Activated CD4-positive, alpha-beta T cell treated with anti-CD3 and anti-CD28 coated beads for 48 hours (primary cell): ENCODE results near the gene C16orf95.
A peak's percentile ranks its signal among the peaks of the same experiment; 100 is the strongest.

ENCODE experiments used
- DNase-seq: peaks from one replicate; pipeline ENCODE4 v3.0.0-alpha.2; 2020

The C16orf95 gene

GRCh38 chr16:87330646-87331045, 13.5 kb upstream of the C16orf95 start:
- no peak for DNase-seq

GRCh38 chr16:87330257-87330624, 13.0 kb upstream of the C16orf95 start:
- DNase-seq: no peak

DNA sequence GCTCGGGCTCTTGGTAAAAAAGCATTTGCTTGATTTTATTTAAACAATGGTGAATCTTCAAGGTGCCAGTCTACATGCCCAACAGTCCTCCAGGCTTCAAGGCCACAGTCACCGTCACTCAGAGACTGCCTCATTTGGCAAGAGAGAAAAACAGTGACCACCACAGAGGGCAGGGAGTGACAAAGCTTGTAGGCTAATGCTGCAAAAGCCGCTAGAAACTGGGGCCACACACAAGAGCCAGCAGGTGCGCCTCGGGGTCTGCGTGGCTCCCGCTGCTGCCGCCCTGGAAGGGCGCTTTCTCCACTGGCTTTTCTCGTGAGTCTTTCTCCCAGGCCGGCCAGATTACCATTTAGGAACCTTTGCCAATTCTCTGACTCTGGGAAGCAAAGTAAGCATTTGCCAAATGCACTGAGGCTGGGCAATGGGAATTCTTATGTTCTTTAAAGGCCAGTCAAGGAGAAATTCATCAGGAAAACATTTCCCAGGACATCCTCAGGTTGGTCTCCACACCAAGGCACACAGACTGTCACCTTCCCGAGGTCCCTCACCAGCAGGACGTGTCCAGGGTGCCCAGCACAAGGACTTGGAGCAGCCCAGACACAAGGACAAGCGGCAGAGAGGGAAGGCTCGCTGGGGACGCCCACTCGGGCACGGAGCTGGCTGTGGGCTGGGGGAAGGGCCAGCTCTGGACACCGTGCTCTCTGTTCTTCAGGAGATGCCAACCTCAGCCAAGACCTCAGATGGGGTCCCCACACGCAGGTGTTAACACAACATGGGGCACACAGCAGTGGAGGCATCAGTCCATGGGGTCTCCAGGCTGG, 12.5 kb upstream of the C16orf95 start:
- no peak for DNase-seq

DNA sequence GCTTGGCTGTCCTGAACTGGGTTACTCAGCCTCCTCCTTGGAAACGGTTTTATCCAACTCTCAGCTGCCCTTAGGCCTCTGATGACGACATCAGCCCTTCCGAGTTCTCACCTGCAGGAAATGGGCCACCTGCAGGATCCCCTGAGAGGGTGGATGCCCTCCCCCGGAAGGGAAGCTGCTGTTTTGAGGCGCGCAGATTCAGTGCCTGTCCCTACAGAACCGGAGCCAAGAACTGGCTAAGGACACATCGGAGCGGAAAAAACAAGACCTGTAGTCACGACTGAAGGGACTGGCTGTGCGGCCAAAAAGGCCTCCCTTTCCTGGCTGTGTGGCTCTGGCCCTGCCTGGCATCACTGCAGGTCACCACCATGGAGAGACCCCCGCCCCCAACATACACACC, 11.7 kb upstream of the C16orf95 start:
- DNase-seq: no peak

GRCh38 chr16:87327798-87328495, 10.8 kb upstream of the C16orf95 start:
- DNase-seq: no peak

- DNase-seq: no peak
Measured at GRCh38 chr16:87326151-87326571, 9.0 kb upstream of the C16orf95 start.

DNA sequence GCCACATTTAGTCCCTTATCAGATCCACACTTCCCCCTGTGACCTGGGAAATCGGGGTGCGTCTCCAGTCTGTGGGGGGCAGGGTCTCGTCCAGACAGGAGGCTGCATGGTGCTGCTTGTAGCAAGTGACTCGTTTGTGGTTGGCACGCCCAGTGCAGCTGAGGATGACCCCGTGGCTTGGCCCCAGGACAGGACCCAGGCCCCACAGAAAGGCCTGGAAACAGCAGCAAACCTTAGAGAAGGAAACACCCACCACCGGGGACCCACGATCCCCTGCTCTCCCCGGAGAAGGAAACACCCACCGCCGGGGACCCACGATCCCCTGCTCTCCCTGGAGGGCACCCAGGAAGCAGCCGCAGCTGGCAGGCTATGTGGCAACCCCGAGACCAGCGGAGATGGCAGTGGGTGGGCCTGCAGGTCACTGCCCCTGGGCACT, 8.2 kb upstream of the C16orf95 start:
- DNase-seq: no peak

DNA sequence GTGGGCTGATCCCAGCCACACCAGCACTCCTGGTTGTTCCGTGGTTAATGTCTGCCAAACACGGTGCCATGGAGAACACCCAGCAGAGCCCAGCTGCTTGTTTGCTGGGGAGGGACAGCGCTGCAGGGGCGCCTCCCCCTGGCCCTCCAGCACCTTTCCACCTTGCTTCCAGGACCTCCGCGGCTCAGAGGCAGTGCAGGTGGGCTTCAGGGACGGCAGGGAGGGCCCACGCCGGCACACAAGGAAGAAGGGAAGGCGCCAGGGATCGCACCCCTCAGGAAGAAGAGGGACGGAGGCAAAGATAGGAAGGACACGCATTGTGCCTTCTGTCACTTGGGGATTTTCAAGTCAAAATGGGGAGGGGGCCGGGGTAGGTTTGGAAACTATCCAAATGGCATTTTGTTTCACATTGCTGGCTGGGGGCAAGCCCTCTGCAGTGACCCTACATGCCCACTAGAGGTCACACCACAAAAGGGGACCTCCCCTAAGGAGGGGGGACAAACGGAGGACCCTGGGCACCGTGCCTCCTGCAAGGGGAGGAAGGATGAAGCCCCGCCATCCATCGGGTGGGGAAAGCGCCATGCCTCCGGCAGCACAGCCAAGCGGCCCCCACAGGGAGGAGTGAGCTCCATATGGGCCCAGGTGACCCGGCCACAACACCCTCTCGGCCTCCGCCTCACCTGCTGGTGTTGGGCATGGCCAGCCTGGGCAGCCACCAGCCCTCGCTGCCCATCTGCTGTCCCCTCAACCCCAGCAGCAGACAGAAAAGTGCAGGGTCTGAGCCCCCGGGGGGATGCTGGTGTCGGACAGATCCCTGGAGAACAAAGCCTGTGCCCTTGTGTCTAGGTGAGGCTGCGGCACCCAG, 7.5 kb upstream of the C16orf95 start:
- DNase-seq: peak; percentile 51

- DNase-seq: no peak
Measured at GRCh38 chr16:87323727-87324410, 6.7 kb upstream of the C16orf95 start.

GRCh38 chr16:87322833-87323726, 5.9 kb upstream of the C16orf95 start:
- DNase-seq: no peak

GRCh38 chr16:87322360-87322759, 5.2 kb upstream of the C16orf95 start:
- DNase-seq: no peak

DNA sequence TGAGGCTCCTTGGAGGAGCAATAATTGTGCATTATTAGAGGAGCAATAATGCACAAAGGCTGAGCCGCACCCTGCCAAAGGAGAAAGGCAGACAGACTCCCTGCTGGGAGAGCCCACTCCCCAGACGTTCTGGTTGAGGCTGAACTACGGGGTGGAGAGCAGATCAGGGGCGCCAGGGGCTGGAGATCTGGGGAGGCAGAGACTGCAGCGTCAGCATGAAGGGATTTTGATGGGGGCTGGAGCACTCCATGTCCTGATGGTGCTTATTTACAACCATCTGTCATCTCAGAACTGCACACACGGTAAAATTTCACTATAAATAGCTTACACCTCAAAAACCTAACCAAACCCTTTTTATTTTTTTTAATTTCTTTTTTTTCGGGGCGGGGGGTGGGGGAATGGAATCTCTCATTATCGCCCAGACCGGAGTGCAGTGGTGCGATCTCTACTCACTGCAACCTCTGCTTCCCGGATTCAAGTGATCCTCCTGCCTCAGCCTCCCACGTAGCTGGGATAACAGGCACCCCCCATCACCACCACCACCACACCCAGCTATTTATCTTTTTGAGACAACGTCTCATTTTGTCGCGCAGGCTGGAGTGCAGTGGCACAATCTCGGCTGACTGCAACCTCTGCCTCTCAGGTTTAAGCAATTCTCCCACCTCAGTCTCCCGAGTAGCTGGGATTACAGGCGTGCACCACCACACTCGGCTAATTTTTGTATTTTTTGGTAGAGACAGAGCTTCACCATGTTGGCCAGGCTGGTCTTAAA, 4.3 kb upstream of the C16orf95 start:
- DNase-seq: no peak

GRCh38 chr16:87320510-87321227, 3.5 kb upstream of the C16orf95 start:
- DNase-seq: no peak

- DNase-seq: no peak
Measured at GRCh38 chr16:87319997-87320491, 2.9 kb upstream of the C16orf95 start.

- DNase-seq: no peak
Measured at GRCh38 chr16:87319011-87319410, 1.8 kb upstream of the C16orf95 start.

DNA sequence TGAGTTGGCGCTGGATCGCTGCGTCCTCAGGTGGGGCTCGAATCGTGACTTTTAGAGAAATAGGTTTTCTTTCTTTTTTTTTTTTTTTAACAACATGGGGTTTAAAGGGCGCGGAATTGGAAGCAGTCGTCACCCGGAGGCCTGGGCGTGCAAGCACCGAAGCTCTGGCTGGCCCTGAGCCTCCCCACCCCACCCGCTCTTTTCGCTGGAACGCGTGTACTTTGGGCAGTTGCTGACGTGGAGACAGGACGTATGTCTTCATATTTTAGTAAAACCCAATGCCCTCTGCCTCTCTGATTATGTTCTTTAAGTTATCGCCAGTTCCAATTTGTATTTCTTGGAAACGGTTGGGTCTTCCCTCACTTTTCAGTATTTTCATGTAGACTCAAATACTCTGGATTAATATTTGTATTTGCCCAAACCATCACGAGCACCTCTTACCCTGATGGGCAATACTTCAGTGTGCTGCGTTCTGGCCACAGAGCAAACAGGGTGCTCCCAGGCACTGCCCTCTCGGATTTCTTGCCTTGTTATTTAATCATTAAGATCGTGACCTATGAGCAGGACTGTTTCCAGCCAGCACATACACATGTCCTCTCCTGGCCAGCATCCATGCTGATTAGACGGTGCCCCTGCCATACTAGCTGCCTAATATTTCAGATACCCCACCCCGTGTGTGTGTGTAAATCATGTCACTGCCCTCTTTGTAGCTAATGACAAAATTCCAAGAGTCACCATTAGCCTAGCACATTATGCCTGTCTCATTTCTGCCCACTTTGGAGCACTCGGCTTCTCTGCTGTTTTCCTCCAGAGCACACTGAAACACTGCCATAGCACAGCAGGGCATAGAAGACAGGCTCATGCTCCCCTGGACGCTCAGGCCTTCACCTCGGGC, 805 bp upstream of the C16orf95 start:
- DNase-seq: peak; percentile 66

DNA sequence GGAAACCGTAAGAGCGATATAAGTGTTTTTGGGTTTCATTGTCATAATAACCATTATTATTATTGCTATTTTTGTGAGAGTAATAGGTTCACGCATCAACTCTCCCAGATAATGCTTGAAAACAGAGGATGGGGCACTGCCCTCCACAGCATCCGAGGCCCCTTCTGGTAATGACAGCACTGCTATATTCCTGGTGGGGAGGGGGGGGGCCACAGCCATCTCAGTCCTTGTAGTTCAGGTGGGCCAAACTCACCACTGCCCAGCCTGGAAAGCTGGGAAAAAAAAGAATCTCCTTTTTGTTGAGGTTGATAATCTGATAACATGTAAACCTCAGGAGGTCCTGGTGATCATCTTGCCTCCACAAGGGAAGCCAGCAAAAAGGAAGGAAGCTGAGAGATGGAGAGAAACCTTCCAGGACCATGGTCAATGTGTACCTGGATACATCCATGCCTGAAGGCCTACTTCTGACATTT, 706 bp downstream of the C16orf95 start:
- no peak for DNase-seq

DNA sequence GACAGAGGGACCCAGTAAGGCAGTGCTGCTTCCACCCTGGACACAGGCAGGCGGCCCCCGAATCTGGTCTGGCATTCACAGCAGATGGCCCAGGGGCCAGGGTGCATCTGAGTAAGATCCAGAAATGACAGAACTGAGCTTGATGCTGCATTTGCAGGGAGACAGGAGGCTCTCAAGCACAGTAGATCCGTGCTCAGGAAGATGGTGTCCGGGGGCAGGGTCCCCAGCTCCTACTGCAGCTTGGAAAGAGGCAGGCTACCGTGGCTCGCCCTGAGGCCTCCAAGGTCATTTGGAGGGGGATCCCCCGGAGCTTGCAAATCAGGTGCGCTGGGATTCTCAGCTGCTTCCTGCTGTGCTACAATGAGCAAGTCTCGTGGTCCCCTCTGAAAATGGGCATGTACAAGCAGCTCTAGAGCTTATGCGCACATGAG, 2.2 kb downstream of the C16orf95 start:
- DNase-seq: no peak

- no peak for DNase-seq
Measured at GRCh38 chr16:87312008-87312407, 5.2 kb downstream of the C16orf95 start.
